GM19397 (cell line): Measurements from ENCODE around the gene ZNF532.
A peak's percentile ranks its signal among the peaks of the same experiment; 100 is the strongest.

Experiments
- ATAC-seq: cut with Tn5 transposase; IDR thresholded peaks from one replicate; pipeline ENCODE4 v1.9.1; 2021; ENCODE audit warnings: mild to moderate bottlenecking, moderate library complexity; ENCODE audit not compliant: unreplicated experiment

Gene ZNF532

DNA sequence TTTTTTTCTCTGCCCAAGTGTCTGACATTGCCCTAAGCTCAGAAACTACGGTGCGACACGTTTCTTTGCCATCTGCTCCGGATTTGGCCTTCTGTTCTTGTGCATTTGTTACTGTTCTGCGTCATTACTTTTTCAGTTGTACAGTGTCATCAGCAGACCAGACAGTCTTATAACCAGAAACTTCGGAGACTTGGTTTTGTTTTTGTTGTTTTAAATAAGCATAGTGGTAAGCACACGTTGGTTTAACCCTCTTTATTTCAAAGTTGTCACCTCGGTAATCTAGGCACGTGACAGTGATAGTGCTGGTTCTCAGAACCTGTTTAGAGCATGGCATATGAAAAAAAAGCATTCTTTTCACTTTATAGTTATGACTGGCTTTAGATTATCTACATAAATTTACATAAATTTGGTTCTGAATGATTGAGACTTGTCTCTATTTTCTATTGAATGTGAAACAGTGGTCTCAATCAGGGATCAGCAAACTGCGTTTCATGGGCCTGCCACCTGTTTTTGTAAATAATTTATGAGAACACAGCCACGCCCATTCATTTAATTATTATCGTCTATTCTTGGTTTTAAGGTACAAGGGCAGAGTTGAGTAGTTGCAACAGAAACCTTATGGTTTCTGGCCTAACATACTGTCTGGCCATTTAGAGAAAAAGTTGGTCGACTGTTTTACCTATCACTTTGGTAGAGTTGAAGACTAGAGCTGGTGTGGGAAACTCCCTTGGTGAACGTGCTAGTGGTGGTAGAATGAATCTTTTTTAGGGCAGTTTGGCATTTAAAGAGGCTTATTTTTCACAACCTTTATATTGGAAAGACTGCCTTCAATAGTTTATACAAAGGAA lies 106.5 kb downstream of the ZNF532 start:
- peak; percentile 88 for ATAC-seq

DNA sequence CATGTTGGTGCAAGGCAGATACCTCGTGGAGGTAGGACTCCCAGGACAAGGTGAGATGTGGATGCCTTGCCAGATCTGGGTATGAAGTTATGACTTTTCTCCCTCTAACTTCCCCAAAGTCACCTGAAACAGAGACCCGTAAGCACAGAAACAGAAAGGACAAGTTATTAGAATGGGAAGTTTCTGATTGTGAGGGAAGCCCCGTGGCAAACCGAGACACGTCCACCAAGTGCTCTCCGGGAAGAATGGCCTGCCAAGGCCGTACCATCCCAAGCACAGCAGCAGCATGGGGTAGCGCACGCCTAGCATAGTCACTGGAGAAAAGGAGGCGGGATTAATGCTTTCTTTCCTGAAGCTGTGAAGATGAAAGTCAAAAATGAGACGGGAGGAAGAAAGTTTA lies 110.6 kb downstream of the ZNF532 start:
- no peak for ATAC-seq

DNA sequence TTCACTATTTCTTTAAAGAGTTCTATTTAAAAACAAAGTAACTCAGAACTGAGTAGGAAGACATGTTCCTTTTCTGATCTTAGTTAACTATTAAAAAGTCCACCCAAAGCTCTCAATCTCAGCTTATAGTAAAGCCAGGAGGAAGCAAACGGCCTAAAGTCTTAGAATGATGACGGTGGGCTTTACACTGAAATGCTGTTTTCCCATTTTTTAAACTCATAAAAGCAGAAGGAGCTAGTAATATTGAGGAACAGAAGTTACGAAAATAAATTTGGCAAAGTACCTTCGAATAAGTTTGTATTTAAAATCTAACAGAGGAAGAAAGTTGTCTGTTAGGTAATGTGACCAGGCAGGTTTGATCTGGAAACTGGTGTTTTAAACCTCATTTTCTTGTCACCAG lies 111.1 kb downstream of the ZNF532 start:
- no peak for ATAC-seq

DNA sequence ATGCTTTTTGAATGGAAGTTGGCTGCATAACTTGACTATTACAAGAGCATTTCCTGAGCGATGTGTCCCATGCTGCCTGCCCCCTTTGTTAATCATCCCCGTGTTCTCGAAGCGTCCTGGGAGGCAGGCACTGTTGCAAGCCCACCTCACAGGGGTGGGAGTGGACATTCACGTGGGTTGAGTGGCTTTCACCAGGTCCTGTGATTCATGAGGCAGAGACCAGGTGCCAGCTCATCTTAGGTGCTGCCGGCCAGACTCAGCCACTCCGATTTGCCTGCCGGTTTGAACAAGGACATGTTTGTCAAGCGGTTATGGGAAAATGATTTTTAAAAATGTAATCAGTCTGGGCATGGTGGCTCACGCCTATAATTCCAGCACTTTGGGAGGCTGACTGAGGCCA lies 112.5 kb downstream of the ZNF532 start:
- no peak for ATAC-seq

DNA sequence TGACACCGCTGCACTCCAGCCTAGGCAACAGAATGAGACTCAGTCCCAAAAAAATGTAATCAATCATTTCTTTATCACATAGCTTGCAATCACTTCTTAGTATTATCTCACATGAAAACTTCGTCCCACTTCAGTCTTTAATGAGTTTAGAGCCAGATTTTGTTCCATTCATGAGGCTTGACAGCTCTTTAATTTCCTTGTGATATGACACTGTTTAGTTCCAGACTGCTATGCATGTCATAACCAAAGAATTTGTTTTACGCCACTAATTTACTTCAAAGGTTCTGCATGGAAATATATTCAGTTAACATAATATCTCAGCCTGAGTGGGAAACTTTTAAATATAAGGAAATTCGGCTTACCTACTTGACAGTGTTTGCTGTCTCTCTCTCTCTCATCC lies 113.1 kb downstream of the ZNF532 start:
- no peak for ATAC-seq

DNA sequence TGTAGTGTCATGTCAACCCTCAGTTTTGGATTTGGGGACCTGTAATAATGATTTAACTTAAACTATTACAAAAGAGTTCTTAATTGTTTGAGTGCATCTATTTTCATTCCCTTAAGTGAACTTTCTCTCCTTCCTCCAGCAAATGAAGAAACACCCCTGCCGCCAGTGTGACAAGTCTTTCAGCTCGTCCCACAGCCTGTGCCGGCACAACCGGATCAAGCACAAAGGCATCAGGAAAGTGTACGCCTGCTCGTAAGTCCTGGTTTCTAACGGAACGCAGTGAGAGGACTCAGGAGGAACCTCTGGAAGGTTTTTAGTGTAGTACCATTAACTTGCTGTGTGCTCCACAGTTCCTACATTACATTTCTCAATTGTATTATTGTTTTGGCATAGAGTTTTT lies 114.2 kb downstream of the ZNF532 start:
- ATAC-seq: no peak

DNA sequence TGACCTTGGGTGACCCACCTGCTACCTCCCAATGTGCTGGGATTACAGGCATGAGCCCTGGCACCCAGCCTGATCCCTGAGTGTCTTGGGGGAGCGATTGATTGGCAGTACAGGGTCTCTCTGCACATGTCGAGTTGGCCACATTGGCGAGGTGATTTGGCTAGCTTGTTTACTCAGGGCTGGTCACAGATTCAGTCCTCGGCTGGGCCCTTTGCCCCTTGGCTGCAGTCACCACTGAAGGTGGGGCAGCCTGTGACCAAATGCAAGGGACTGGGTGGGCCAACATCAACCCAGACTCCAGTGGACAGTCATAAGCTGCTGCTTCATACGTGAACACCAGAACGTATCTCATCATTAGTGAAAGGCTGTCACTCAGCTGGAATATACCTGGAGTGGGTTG lies 114.9 kb downstream of the ZNF532 start:
- no peak for ATAC-seq

DNA sequence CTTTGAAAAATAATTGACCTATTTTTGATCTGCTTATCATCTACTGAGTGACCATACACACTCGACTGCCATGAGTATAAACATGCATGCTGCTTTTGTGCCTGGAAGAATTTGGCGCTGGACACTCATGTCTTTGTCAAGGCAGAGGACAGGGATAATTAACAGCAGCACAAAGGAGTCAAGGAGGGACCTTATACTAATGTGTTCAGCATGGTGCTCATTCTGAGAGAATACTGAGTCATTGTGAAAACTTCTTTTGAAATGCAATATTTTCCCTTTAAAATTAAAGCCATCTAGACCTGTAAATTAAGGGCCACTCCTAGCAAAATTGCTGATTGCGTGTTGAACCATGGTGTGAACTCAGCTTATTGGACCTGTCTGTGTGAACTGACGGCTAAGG lies 116.3 kb downstream of the ZNF532 start:
- no peak for ATAC-seq

DNA sequence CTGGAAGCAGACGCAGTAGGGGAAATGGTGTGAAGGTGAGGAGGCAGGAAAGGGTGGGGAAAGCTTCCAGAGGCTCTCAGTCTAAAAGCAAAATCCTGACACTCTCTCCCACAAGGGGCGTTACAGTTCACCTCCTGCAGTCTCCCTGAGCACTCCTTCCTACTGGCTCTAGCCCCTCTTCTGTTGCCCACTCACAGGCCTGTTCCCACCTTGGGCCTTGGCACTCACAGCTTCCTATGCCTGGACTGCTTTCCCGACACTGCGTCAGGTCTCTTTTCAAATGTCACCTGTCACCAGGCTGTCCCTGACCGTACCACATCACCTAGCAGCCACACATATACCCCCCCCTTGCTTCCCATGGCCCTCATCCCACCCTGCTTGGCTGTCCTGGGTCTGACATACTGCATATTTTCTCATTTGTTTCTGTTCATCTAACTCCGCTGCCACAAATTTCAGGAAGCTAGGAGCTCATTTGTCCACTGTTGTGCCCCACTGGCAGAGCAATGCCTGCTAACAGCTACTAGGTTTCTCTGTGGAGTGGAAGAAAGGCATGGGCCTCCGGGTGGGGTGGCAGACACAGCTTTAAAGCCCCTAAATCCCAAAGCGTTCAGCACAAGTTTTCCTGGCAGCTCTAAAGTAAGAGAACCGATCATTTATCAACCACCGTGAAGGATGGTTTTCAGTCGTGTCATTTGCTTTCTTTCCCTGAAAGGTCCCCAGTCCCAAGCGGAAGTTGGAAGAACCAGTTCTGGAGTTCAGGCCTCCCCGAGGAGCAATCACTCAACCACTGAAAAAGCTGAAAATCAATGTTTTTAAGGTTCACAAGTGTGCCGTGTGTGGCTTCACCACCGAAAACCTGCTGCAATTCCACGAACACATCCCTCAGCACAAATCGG lies 118.8 kb downstream of the ZNF532 start:
- ATAC-seq: no peak

DNA sequence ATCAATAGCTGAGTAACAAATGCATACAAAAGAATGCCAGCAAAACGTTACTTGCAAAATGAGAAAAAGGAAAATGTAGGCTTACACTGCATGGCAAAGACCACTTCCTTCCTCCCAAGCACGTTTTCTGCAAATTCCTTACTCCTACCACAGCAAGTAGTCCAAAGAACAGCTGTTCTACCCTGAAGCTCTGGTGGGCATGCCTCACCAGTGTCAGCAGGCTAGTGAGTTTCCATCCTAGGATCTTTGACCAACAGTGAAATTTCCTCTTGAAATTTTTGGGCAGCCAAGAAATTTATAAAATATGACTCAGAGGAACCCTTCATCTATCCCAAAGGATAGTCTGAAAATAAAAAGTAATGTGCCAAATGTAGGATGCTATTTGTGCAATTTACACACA lies 123.9 kb downstream of the ZNF532 start:
- no peak for ATAC-seq

DNA sequence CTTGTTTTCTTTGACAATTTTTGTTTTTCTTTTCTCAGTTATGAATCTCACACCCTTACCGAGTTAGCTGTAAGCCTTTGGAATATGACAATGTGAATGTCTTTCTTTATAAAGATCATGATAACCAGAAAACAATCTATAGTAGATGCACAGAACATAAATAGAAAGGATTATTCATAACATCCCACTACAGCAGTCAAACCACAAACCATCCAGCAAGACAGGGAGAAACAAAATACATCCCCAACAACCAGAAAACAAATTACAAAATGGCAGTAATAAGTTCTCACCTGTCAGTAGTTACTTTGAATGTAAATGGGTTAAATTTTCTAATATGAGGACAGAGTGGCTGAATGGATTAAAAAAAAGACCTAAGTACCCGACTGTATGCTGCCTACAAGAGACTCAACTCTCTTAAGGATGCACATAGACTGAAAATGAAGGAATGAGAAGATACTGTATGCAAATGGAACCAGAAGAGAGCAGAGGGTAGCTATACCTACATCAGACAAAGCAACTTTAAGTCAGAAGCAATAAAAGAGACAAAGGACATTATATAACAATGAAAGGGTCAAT lies 124.6 kb downstream of the ZNF532 start:
- no peak for ATAC-seq

DNA sequence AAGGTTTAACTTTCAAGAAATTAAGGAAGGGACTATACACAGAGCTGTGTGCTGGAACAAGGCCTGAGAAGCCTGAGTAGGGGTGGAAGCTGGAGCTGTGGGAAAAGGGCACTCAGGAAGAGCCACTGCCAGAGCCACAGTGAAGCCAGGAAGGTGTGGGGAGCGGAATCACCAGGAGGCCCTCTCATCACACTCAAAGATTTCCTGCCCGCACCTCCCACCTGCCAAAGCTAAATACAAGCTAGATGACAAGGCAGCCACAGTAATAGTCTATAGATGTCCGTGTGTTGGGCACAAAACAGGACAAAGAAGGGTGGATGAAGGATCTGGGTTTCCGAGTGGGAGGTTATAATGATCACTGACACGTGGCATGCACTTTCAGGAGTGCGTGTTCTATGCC lies 126.0 kb downstream of the ZNF532 start:
- no peak for ATAC-seq

DNA sequence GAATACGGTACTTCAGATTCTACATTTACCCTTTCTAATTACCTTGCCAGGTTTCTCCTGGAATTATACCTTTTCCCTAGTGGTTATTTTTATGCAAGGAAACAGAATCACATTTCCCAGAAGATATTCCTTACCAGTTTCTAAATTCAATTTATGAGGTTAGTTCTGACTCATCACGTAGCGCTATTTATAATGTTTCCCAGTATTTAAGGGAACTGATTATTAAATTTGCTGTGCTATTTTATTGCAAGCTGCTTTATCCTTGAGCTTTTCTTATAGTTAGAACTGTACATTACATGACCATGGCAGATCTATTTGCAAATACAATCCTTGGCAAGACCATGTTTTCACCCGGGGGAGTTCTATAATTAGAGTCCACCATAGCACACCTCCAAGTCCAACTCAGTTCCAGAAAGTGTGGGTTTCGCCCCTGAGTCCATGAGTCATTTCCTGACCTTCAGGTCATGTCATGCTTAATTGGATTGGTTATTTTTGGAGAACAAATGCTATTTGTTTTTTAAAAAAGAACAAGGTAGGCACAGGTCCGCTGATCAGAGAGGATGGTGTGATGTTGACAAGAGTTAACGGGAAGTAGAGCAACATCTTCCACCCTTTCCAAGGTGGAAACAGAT lies 126.6 kb downstream of the ZNF532 start:
- ATAC-seq: peak; percentile 59

DNA sequence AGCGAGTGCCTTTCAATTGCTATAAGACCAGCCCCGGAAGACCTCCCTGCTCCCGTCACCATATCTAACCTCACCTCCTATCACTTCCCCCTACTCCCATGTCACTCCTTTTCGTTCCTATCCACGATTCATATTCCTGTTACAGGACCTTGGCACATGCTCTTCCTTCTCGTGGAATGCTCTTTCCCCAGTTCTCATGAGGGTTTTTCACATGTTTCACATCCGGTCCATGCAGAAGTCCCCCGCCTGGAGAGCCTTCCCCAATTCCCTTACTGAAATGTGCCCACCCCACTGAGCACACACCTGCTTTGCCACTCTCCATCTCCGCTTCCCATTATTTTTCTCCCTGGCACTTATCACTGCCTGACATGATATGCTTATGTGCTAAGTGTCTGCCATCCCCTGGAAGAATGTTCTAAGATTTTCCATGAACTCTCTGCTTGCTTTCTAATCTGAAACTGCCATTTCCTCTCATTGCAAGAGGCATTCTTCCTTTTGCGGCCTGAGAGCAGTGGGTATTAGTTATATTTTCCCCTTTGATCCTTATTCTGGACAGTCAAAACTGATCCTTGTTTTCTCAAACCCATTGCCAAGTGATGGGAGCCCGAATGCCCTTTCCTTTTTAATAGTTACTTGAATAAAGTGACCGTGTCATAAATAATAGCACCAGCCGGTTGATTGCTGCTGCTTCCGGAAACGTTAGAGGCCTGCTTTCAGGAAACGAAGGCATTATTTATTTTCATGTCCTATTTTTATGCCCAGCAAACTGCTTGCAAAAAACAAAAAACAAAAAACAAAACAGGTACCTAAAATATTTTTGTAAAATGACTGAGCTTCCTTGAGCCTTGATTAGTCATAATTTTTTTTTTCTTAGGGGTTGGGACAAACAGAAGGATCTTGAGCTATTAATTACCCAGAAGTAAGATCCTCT lies 127.9 kb downstream of the ZNF532 start:
- no peak for ATAC-seq

DNA sequence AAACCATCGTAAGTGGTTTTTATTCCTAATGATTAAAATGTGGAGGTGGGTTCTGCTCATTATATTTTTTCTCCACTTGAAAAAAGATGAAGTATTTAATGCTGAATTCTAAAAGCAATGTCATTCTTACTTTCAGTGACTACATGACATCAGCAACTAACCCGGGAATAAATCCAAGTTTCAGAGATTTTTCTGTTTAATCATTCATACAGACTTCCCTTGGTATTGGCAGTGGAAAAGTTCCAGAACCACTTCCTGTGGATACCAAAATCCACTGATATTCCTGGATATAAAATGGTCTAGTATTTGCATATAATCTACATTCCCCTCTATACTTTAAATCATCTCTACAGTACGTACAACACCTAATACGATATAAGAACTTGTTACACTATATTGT lies 128.6 kb downstream of the ZNF532 start:
- no peak for ATAC-seq

DNA sequence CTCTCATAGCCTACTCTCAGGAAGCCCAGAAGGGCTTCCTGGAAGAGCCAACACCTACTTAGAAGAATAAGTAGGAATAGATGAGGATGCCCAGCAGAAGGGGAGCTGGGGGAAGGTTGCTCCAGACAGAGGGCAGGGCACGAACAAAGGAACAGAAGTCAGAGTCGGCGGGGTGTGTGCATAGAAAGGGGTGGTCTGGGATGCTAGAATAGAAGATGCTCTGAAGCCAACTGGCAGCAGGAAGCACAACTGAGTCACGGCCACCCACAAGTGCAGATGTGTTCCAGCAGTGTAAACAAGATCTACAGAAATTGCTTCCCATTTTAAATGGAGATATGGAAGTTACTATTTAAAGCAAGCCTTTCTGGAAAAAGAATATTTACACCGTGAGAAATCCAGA lies 131.0 kb downstream of the ZNF532 start:
- ATAC-seq: no peak

DNA sequence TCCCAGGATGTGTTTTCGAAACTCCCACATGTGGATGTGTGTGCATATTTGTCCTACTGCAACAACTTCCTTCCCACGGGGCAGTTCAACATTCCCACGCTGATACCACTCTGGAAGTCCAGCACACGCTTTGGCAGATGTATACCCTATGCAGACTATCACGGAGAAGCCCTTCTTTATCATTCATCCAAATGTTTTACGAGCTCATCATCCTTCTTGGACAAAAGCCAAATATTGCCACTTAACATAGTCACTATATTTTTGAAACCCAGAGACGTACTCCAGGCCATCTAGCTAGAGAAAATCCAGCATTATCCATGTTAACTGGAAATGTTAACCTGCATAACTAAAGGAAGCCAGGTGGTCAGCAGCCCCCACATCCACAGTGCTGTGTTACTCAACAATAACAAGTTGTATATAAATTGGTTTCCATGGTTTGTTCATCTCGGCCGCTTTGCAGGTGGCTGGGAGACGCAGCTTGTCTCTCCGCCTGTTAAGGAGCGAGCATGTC lies 131.5 kb downstream of the ZNF532 start:
- ATAC-seq: no peak

DNA sequence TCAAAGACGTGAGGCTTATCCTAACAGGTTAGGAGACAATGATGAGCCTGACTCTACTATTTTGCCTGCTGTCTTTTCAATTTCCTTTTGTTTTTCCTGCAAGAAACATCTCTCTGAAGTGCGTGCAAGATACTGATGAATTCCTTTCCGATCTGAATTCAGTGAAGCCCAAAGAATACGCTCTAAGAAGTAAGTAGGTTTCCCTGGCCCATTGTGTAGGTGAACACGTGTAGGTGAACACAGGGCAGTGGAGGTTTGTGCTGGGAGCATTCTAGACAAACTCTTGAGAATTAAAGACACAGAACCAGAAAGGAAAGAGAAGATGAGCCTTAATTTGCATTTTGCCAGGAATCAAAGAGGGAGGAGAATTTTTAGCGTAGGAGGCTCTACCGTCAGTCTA lies 132.0 kb downstream of the ZNF532 start:
- ATAC-seq: no peak

DNA sequence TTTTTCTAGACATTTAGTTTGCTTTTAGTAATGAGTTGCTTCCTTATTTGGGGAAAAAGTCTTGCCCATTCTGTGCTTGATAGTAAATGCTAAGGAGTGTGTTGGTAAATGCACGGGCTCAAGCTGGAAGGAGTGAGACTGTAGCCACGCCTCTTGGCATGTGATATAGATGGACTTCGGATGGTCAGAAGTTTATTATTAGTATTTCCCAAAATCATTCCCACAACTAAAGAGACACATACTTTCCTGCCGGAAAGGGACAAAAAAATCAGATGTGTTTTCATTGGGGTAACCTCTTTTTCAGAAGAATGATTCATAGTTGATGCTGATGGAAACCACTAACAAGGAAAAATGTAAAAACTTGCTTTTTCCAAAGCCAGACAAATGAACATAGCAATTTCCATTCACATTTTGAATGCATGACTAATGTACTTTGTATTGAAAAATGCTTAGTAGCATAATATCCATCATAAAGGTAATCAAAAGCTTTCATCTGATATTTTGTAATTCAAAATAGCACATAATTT lies 133.2 kb downstream of the ZNF532 start:
- ATAC-seq: no peak
